Stimulated activated memory B cell treated with anti-CD40 and anti-IgM and Interleukin-4, amounts not matched to agents 10 μg/mL and 1 μg/mL and 100 μg/mL, for 72 hours (primary cell): ENCODE data around the gene RHBDL3.
A peak's percentile ranks its signal among the peaks of the same experiment; 100 is the strongest.
"Not testable (repeated sequence)": the region's sequence is repeated elsewhere in the genome, so short reads cannot be mapped to it uniquely, and the experiment has no call there.

Source experiments
- ATAC-seq: fragments of 150-1000 bp; cut with Tn5 transposase; 2 replicates; pipeline ENCODE4 v1.10.0; 2021
- H3K27ac Mint-ChIP-seq: one replicate; pipeline ENCODE4 v1.8.0; 2022; ENCODE audit warnings: mild to moderate bottlenecking, mixed read lengths
- H3K27me3 Mint-ChIP-seq: one replicate; pipeline ENCODE4 v1.8.0; 2022; ENCODE audit warnings: mixed read lengths
- H3K36me3 Mint-ChIP-seq: one replicate; pipeline ENCODE4 v1.8.0; 2022; ENCODE audit warnings: mixed read lengths
- H3K4me1 Mint-ChIP-seq: one replicate; pipeline ENCODE4 v1.8.0; 2022; ENCODE audit warnings: mixed read lengths
- H3K4me3 Mint-ChIP-seq: one replicate; pipeline ENCODE4 v1.8.0; 2022; ENCODE audit warnings: mild to moderate bottlenecking, moderate library complexity, mixed read lengths
- H3K9me3 Mint-ChIP-seq: one replicate; pipeline ENCODE4 v1.8.0; 2022; ENCODE audit warnings: mixed read lengths

The RHBDL3 gene

DNA sequence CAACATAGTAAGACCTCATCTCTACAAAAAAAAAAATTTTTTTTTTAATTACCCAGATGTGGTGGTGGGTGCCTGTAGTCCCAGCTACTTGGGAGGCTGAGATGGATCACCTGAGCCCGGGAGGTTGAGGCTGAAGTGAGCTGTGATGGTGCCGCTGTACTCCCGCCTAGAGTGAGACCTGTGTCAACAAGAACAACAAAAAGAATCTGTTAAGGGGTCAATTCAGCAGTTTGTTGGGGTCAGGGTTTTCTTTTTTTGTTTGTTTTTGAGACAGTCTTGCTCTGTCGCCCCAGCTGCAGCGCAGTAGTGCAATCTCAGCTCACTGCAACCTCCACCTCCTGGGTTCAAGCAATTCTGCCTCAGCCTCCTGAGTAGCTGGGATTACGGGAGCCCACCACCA lies 54.4 kb downstream of the RHBDL3 start:
- ATAC-seq, H3K27ac Mint-ChIP-seq, H3K9me3 Mint-ChIP-seq, H3K4me3 Mint-ChIP-seq, H3K36me3 Mint-ChIP-seq: not testable (repeated sequence)
- Mint-ChIP-seq H3K4me1 (peaks cover 31% of the 10 kb centered on the region), H3K27me3 (peaks cover 13% of the 10 kb centered on the region)

DNA sequence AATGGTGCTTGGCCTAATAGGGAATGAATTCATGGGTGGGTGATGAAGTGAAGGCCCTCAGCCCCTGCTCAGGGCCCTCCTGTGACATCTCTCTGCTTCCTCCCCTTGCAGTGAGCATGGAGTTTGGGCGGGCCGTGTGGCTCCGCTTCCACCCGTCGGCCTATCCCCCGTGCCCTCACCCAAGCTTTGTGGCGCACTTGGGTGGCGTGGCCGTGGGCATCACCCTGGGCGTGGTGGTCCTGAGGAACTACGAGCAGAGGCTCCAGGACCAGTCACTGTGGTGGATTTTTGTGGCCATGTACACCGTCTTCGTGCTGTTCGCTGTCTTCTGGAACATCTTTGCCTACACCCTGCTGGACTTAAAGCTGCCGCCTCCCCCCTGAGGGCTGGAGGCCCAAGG lies 55.2 kb downstream of the RHBDL3 start:
- Mint-ChIP-seq H3K4me1 (peaks cover 31% of the 10 kb centered on the region), H3K4me3 (no peak overlapping the region), H3K36me3 (no peaks in the 10 kb centered on the region), H3K9me3 (no peaks in the 10 kb centered on the region), H3K27me3 (peaks cover 7% of the 10 kb centered on the region), H3K27ac (no peak overlapping the region)
- ATAC-seq = no peak

DNA sequence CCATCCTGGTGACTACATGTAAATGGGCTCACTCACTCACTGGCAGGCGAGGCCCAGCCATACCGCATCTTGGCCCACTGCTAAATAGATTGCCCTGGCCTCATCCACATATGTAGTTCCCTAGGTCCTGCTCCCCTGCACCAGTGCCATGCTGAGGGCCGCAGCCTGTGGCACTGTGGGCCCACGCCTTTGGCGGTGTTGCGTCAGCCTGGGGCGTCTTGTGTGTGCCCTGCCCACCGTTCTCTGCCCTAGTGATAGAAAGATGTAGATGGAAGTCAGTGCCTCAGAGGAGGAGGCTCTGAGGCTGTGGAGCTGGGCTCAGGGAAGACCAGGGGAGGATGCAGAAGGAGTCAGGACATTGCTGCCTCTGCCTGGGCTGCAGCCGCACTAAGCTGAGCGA lies 57.4 kb downstream of the RHBDL3 start:
- H3K4me3 Mint-ChIP-seq = no peak overlapping the region
- ATAC-seq = no peak

DNA sequence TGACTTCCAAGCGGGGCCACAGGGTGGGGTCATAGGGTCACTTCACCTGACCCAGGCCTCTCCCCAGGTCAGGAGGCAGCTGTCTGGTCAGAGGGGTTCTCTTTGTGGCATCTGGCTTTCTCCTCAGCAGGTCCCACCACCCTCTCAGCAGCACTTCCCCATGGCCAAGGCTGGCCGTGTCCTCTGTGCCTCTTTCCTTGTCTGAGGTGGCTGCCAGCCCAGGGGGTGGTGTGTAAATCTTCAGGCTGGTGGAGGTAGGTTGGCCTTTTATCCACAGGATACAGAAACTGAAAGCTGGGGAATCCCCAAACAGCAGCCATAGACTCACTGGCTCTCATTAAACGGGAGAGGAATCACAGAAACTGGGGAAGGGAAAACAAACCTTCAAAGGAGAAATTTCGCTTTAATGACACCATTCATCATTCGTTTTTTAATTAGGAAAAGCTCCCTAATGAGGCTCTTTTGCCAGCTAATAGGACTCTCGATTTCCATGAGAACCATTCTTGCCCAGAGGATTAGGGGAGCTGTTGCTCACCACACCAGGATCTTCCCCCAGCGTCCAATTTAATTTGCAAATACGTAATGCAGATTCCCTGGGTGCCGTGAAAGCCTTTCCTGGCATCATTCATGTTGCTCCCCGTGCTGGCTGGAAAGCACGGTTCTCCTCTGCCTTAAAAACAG lies 58.3 kb downstream of the RHBDL3 start:
- no peak overlapping the region for H3K4me3 Mint-ChIP-seq
- no peaks in the 10 kb centered on the region for H3K36me3 Mint-ChIP-seq
- peak overlapping the region; percentile 54 for H3K27ac Mint-ChIP-seq
- H3K27me3 Mint-ChIP-seq = no peaks in the 10 kb centered on the region
- no peaks in the 10 kb centered on the region for H3K9me3 Mint-ChIP-seq
- peak; percentile 47 for ATAC-seq
- peaks cover 33% of the 10 kb centered on the region for H3K4me1 Mint-ChIP-seq

More for the DNA sequence above, 57.4 kb downstream of the RHBDL3 start:
- Mint-ChIP-seq H3K27me3 (no peaks in the 10 kb centered on the region), H3K27ac (peak overlapping the region; percentile 54), H3K36me3 (no peaks in the 10 kb centered on the region), H3K4me1 (peaks cover 31% of the 10 kb centered on the region), H3K9me3 (no peaks in the 10 kb centered on the region)

DNA sequence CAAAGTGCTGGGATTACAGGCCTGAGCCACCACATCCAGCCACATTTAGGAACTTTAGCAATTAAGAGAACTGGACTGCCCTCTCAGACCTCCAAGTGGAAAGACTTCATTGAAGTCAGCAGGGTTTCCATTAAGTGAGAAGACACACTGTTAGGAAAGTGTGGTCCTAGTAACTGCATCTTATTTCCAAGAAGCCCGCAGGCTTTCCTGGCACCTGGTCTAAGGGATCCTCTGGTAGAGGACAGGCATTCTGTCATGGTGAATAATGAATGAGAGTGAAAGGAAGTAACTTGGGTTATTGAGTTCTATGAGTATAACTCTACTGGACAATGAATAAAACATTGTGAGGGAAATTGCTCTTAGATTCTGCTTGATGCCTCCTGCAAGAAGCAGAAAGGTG lies 62.3 kb downstream of the RHBDL3 start:
- H3K9me3 Mint-ChIP-seq = no peaks in the 10 kb centered on the region
- no peak for ATAC-seq
- peaks cover 29% of the 10 kb centered on the region for H3K4me1 Mint-ChIP-seq
- no peaks in the 10 kb centered on the region for H3K36me3 Mint-ChIP-seq
- peak overlapping the region; percentile 78 for H3K27ac Mint-ChIP-seq
- no peaks in the 10 kb centered on the region for H3K27me3 Mint-ChIP-seq
- no peak overlapping the region for H3K4me3 Mint-ChIP-seq

DNA sequence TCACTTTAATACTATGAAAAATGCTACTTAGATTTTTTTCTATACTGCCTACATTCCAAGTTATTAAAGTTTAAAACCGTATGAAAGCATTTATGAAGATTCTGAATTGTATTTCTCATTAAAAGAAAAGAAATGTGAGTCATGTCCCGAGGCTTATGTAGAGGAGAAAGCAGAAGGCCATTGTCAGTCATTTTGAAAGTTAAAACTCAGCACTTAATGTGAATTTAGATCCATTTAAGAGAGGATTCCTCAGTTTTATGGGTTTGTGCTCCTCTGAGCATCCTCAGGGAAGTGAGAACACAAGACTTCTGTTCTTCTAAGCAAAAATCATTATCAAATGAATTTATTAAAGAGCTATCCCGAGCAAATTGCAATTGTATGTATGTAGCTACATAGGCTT lies 64.5 kb downstream of the RHBDL3 start:
- no peaks in the 10 kb centered on the region for H3K27me3 Mint-ChIP-seq
- no peaks in the 10 kb centered on the region for H3K9me3 Mint-ChIP-seq
- peaks cover 16% of the 10 kb centered on the region for H3K36me3 Mint-ChIP-seq
- H3K4me3 Mint-ChIP-seq = no peak overlapping the region
- peaks cover 16% of the 10 kb centered on the region for H3K4me1 Mint-ChIP-seq
- no peak overlapping the region for H3K27ac Mint-ChIP-seq
- no peak for ATAC-seq

DNA sequence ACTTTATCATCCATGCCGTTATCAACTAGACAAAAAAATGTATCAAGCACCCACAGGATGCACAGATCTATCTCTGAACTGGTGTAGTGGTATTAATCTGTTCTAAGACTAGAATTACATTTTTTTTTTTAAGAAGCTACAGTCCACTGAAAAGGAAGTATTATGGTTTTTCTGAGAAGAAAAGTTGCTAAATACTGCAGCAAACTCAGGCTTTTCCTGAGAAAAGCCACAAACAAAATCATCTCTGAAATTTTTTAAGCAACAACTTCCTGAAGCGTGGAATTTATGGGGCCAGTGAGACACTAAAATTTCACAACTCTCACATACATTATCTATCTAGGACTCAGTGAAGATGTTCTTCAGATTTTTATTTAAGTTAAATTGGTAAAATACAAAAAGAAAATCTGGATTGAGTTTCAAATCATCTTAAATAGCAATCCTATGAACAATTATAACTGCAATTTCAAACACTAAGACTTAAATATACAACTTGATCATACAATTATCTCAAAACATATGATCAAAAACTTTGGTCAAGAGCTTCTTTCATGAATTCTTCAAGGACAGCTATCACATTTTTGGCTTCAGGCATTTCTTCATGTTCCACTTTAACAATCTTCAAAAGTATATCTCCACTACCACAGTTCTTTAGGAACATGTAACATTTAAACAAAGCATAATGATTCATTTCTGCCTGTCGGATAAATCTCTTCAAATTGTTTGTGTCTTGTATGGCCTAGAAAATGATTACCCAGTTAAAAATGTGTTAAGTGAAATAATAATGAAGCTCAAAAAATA lies 65.8 kb downstream of the RHBDL3 start:
- no peaks in the 10 kb centered on the region for H3K27me3 Mint-ChIP-seq
- ATAC-seq = no peak

DNA sequence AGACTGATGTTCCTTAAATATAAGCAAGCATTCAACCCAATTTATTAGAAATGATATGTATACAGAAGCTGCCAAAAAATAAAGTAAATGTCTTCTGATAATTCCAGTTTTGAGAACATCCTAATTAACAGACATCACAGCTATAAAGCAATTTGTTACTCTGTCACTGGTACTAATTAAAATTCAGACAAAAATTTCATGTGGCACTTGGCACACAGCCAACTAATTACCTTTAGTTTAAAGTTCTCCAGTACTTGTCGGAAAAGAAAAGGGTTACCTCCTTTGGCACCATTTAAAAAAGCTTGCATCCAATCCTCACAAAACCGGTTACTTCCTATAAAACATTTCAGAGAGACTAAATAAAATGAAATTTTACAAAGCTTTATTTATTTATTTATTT lies 67.6 kb downstream of the RHBDL3 start:
- peaks cover 25% of the 10 kb centered on the region for H3K36me3 Mint-ChIP-seq
- ATAC-seq = no peak
- H3K9me3 Mint-ChIP-seq = no peaks in the 10 kb centered on the region
- H3K4me1 Mint-ChIP-seq = peaks cover 16% of the 10 kb centered on the region
- no peak overlapping the region for H3K4me3 Mint-ChIP-seq
- H3K27ac Mint-ChIP-seq = no peak overlapping the region
- H3K27me3 Mint-ChIP-seq = no peaks in the 10 kb centered on the region

More for the DNA sequence above, 65.8 kb downstream of the RHBDL3 start:
- no peak overlapping the region for H3K27ac Mint-ChIP-seq
- peaks cover 16% of the 10 kb centered on the region for H3K4me1 Mint-ChIP-seq
- no peaks in the 10 kb centered on the region for H3K9me3 Mint-ChIP-seq
- H3K4me3 Mint-ChIP-seq = no peak overlapping the region
- H3K36me3 Mint-ChIP-seq = peaks cover 25% of the 10 kb centered on the region

DNA sequence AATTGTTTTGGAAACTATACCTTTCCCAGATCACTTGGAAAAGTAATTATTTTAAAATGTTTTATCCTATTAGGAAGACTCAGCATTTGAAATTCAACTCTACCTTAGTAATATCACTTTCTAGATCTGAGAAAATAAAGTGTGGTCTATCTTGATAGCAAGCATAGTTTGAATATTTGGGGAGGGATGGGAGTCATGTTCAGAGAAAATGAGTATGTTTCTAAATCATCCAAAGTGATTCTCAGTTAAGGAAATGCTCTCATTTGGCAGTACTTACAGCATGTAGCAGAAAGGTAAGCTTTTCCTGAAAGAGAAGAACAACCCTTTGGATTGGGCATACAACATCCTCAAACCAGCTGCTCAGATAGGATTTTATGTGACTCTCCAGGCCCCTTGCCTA lies 69.4 kb downstream of the RHBDL3 start:
- no peaks in the 10 kb centered on the region for H3K27me3 Mint-ChIP-seq
- peaks cover 25% of the 10 kb centered on the region for H3K36me3 Mint-ChIP-seq
- H3K27ac Mint-ChIP-seq = no peak overlapping the region
- peaks cover 6% of the 10 kb centered on the region for H3K4me1 Mint-ChIP-seq
- no peak for ATAC-seq
- no peak overlapping the region for H3K4me3 Mint-ChIP-seq
- H3K9me3 Mint-ChIP-seq = no peaks in the 10 kb centered on the region

DNA sequence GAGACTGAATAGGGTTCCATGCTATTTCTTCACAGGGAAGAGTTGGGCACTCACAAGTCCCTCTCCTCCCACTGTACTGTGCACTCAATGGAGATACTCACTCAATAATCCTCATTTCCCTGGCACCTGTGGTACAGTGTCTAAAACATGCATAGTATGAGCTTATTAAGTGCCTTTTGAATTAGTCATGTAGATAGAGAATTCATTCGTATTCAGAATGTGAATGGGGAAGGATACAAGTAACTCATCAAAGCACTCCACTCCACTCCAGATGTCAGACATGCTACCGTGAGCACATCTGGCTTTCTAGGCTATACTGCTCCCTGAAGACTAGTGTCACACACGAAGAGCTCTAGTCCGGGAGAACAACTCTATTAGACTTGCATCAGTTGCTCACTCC lies 70.1 kb downstream of the RHBDL3 start:
- Mint-ChIP-seq H3K4me3 (no peak overlapping the region), H3K4me1 (peaks cover 11% of the 10 kb centered on the region), H3K9me3 (no peaks in the 10 kb centered on the region), H3K27ac (no peak overlapping the region), H3K36me3 (peaks cover 25% of the 10 kb centered on the region), H3K27me3 (no peaks in the 10 kb centered on the region)
- no peak for ATAC-seq

DNA sequence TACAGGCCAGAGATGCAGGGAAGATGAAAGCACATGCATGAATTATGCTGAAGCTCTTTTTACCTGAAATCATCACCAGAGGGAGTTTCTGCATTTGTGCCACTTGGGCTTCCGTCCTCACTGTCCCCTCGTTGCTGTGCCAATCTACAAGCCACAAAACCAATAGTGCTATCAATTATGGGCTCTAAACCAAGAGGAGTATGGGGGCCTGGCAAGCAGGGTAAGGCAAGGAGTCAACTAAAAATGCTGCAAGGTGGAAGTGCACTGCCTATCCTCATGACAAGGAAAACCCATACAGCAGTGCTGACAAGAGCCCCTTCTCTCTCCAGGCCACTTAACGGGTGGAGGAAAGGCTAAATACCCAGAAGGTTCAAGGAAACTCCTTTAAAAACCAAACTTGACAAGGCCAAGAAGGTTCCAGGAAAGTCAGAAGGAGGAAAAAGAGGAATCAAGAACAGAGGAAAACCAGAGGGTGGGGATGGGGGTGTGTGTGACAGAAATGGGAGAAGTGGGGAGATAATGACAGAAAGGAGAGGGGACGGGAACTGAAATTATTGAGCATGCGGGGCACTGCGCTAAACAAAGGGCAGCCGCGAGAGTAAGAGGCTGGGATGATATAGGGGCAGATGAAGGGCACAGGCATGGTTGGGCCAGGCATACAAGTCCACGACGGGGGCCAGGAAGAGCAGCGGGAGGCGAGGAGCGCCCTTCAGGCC lies 75.7 kb downstream of the RHBDL3 start:
- Mint-ChIP-seq H3K4me3 (peak overlapping the region; percentile 90), H3K36me3 (no peaks in the 10 kb centered on the region), H3K9me3 (no peaks in the 10 kb centered on the region), H3K27ac (peak overlapping the region; percentile 94), H3K4me1 (peaks cover 17% of the 10 kb centered on the region), H3K27me3 (no peaks in the 10 kb centered on the region)
- peak; percentile 78 for ATAC-seq

DNA sequence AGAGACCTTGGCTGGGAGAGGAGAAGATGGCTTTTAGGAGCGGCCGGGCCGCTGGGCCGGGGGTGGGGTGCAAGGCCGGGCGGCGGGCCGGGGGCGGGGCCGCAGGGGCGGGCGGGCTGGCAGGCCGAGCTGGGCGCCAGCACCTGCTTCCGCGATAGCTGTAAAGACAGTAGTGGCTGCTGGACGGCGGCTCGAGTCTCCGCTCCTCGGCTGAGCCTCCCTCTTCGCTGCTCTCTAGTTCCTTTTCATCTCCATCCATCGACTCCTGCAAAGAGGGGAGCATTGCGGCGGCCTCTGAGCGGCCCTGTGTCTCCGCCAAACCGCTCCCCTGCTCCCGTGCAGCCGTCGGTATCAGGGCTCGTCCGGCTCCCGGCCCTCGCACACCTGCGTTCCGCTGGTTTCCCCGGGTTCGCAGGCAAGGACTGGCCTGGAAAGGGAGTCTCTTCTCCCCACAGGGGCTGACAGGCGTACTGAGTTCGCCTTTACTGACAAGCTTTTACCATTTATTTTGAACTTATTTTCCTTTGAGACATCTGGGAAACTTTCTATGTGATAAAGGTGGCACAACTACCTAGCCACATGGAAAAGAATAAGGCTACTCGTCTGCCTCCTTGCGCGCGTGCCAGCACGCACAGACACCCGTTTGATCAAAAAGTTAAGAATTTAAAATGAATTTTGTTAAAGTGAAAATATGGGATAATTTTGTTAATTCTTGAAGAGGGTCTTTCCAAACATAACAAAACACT lies 76.4 kb downstream of the RHBDL3 start, which contains the start of gene C17orf75:
TSS of gene C17orf75 (minus strand) at position 317 of the 746 bp plus-strand sequence. CDS start at position 283, 34 bp downstream.
- no peaks in the 10 kb centered on the region for H3K27me3 Mint-ChIP-seq
- peak within 1 kb of the TSS; percentile 94 for H3K27ac Mint-ChIP-seq
- peak within 1 kb of the TSS; percentile 90 for H3K4me3 Mint-ChIP-seq
- H3K4me1 Mint-ChIP-seq = peaks cover 17% of the 10 kb centered on the region
- ATAC-seq = peak; percentile 95
- no peaks in the 10 kb centered on the region for H3K36me3 Mint-ChIP-seq
- no peaks in the 10 kb centered on the region for H3K9me3 Mint-ChIP-seq

DNA sequence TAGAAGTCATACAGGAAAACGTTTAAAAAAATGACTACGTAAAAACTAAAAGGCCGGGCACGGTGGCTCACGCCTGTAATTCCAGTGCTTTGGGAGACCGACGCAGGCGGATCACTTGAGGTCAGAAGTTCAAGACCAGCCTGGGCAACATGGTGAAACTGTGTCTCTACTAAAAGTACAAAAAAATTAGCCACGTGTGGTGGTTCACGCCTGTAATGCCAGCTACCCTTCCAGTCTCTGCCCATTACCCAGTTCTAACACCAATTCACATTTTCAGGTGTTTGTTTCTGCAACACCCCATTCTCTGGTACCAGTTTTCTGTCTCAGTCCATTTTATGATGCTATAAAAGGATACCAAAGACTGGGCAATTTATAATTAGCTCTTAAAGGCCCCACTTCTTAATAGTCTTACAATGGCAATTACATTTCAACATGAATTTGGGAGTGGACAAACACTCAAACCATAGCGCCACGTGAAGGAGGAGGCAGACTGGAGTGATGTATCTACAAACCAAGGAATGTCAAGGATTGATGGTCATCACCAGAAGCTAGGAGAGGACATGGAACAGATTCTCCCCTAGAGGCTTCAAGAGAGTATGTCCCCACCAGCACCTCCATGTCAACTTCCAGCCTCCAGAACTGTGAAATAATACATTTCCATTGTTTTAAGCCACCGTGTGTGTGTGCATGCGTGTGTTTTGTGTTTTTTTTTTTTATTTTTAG lies 77.1 kb downstream of the RHBDL3 start:
- Mint-ChIP-seq H3K4me3 (peak overlapping the region; percentile 90), H3K27ac (peak overlapping the region; percentile 94), H3K27me3 (no peaks in the 10 kb centered on the region), H3K36me3 (no peaks in the 10 kb centered on the region), H3K4me1 (peaks cover 17% of the 10 kb centered on the region), H3K9me3 (no peaks in the 10 kb centered on the region)
- no peak for ATAC-seq

DNA sequence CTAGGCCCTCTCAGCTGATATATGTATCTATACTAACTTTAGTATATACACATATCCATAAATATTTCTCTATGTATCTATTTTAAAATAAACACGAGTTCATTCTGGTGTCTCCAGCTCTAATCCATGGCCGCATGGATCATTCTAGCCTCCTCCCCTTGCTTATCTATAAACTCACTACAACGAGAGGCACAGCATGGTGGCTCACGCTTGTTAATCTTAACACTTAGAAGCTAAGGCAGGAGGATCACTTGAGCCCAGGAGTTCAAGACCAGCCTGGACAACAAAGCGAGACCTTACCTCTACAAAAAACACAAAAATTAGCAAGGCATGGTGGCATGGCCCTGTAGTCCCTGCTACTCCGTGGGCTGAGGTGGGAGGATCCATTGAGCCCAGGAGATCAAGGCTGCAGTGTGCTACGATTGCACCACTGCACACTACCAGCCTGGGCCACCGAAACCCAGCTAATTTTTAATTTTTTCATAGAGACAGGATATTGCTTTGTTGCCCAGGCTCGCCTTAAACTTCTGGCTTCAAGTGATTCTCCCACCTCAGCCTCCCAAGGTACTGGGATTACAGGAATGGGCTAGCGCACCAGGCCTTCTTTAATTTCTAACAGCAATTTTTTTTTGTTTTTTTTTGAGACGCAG lies 80.4 kb downstream of the RHBDL3 start:
- no peaks in the 10 kb centered on the region for H3K9me3 Mint-ChIP-seq

More for the DNA sequence above, 80.4 kb downstream of the RHBDL3 start:
- no peaks in the 10 kb centered on the region for H3K27me3 Mint-ChIP-seq
- H3K36me3 Mint-ChIP-seq = peaks cover 15% of the 10 kb centered on the region
- no peak overlapping the region for H3K27ac Mint-ChIP-seq
- no peak for ATAC-seq
- no peak overlapping the region for H3K4me3 Mint-ChIP-seq
- peaks cover 7% of the 10 kb centered on the region for H3K4me1 Mint-ChIP-seq
